Neuronal stem cell (in vitro differentiated cells): ENCODE measurements around the gene KCNH4.

Source experiments
- DNase-seq: peaks from one replicate; pipeline ENCODE4 v3.0.0-alpha.2; 2013; ENCODE audit warnings: low spot score
- H2AFZ ChIP-seq: one replicate; pipeline ENCODE4 v1.6.1; 2013; ENCODE audit warnings: mild to moderate bottlenecking, low read length, inconsistent platforms
- H2AK5ac ChIP-seq: 2 replicates; pipeline ENCODE4 v1.6.1; 2013; ENCODE audit warnings: low read depth, mild to moderate bottlenecking, inconsistent platforms, low read length, moderate library complexity, mixed read lengths
- H2BK120ac ChIP-seq: 2 replicates; pipeline ENCODE4 v1.6.1; 2013; ENCODE audit warnings: low read depth, mild to moderate bottlenecking, inconsistent platforms, low read length, moderate library complexity, mixed read lengths
- H2BK12ac ChIP-seq: one replicate; pipeline ENCODE4 v1.6.1; 2013; ENCODE audit warnings: low read length, inconsistent platforms
- H2BK15ac ChIP-seq: 2 replicates; pipeline ENCODE4 v1.6.1; 2013; ENCODE audit warnings: mild to moderate bottlenecking, low read length, inconsistent platforms, mixed read lengths
- H2BK5ac ChIP-seq: one replicate; pipeline ENCODE4 v1.6.1; 2013; ENCODE audit warnings: inconsistent platforms, mild to moderate bottlenecking, low read length, moderate library complexity
- H3K14ac ChIP-seq: one replicate; pipeline ENCODE4 v1.6.1; 2013; ENCODE audit warnings: low read length, inconsistent platforms
- H3K18ac ChIP-seq: 2 replicates; pipeline ENCODE4 v1.6.1; 2013; ENCODE audit warnings: low read length, inconsistent platforms
- H3K23ac ChIP-seq: 2 replicates; pipeline ENCODE4 v1.6.1; 2013; ENCODE audit warnings: low read depth, mild to moderate bottlenecking, mixed read lengths, low read length, inconsistent platforms; ENCODE audit not compliant: poor library complexity
- H3K27ac ChIP-seq: replicated peaks from 3 replicates; pipeline ENCODE4 v1.5.1; 2013; ENCODE audit warnings: low read length, inconsistent platforms
- H3K27me3 ChIP-seq, 3 experiments: 2 replicates each; pipeline ENCODE4 v1.6.1; 2013; ENCODE audit warnings: low read length in 3 of 3, mild to moderate bottlenecking in 2 of 3, inconsistent platforms in 1 of 3, low read depth in 1 of 3, mixed read lengths in 1 of 3, moderate library complexity in 1 of 3; ENCODE audit not compliant: control insufficient read depth in 3 of 3, insufficient read depth in 3 of 3
- H3K36me3 ChIP-seq, 2 donors: replicated peaks in 1 of 2; 2 replicates each; pipeline ENCODE4 v1.6.1; 2013; ENCODE audit warnings: low read length in 2 of 2; ENCODE audit not compliant: control insufficient read depth in 2 of 2, insufficient read depth in 2 of 2
- H3K4ac ChIP-seq: 2 replicates; pipeline ENCODE4 v1.6.1; 2013; ENCODE audit warnings: inconsistent platforms, mild to moderate bottlenecking, low read length, moderate library complexity
- H3K4me1 ChIP-seq, 2 donors: 1 replicate in 1 of 2; 2 replicates in 1 of 2; pipeline ENCODE4 v1.6.1; 2013; ENCODE audit warnings: low read length in 2 of 2, low read depth in 1 of 2; ENCODE audit not compliant: control insufficient read depth in 2 of 2, insufficient read depth in 1 of 2
- H3K4me2 ChIP-seq: one replicate; pipeline ENCODE4 v1.6.1; 2013; ENCODE audit warnings: mild to moderate bottlenecking, low read length, inconsistent platforms; ENCODE audit not compliant: insufficient read depth, poor library complexity, severe bottlenecking
- H3K4me3 ChIP-seq, 2 donors: 2 replicates each; pipeline ENCODE4 v1.5.1; 2013; ENCODE audit warnings: low read length in 2 of 2, mild to moderate bottlenecking in 2 of 2, inconsistent platforms in 1 of 2, moderate library complexity in 1 of 2
- H3K79me1 ChIP-seq: one replicate; pipeline ENCODE4 v1.6.1; 2013; ENCODE audit warnings: low read depth, mild to moderate bottlenecking, inconsistent platforms, low read length, moderate library complexity
- H3K9ac ChIP-seq: one replicate; pipeline ENCODE4 v1.6.1; 2013; ENCODE audit warnings: mild to moderate bottlenecking, low read depth, low read length, inconsistent platforms; ENCODE audit not compliant: poor library complexity
- H3K9me3 ChIP-seq, 2 donors: replicated peaks in 1 of 2; 2 replicates each; pipeline versions ENCODE3 to v1.6.1; 2013; ENCODE audit warnings: low read length in 2 of 2, mild to moderate bottlenecking in 2 of 2, inconsistent platforms in 1 of 2, low read depth in 1 of 2, mixed read lengths in 1 of 2, moderate library complexity in 1 of 2; ENCODE audit not compliant: control insufficient read depth in 2 of 2, insufficient read depth in 1 of 2
- H4K8ac ChIP-seq: one replicate; pipeline ENCODE4 v1.6.1; 2013; ENCODE audit warnings: low read depth, mild to moderate bottlenecking, inconsistent platforms, low read length, moderate library complexity
- H4K91ac ChIP-seq: one replicate; pipeline ENCODE4 v1.6.1; 2013; ENCODE audit warnings: low read length, low read depth, mild to moderate bottlenecking, inconsistent platforms; ENCODE audit not compliant: poor library complexity
- WGBS, 2 donors: extraction: QIAGEN DNeasy Blood & Tissue Kit; methylation state at CpG; one replicate each; pipeline ENCODE4 v1.1.7; 2013; ENCODE audit warnings: missing lambda C conversion rate in 2 of 2, mixed read lengths in 1 of 2; ENCODE audit not compliant: insufficient read length in 2 of 2, insufficient replicate concordance in 1 of 2; ENCODE audit errors: extremely low coverage in 2 of 2; 5-methylcytosine and 5-hydroxymethylcytosine counted together

Gene KCNH4

DNA sequence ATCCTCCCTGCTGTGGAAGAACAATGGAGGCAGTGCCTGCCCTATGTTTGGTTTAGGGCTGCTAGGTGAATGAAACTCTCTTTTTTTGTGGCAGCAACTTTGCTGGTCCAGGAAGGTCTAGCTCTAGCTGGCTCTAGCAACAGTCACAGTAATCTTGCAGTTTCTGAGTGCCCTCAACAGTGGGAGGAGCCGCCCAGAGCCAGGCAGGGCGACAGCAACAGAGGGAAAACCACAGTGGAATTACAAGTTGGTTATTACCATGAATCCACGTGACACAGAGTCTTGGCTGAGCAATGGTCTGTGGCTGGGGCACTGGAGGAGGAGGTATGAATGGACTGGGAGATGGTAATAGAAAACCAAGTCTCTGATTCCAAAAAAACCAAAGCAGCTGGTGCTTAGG is 48.0 kb downstream of the KCNH4 start:
- Histone ChIP-seq H2BK120ac (no peak overlapping the region), H3K4ac (no peak overlapping the region), H3K9ac (peak overlapping the region; percentile 1), H3K23ac (no peak overlapping the region), H3K4me3 (no peak overlapping the region), H2BK5ac (no peak overlapping the region), H3K4me1 (no peaks in the 10 kb centered on the region), H2BK12ac (no peak overlapping the region), H3K9me3 (no peaks in the 10 kb centered on the region), H3K79me1 (no peaks in the 10 kb centered on the region), H3K4me2 (no peak overlapping the region), H3K14ac (no peak overlapping the region), H3K27me3 (no peaks in the 10 kb centered on the region), H2AFZ (no peak overlapping the region), H3K36me3 (peaks cover 22 to 66% of the 10 kb centered on the region in 2 donors), H2BK15ac (no peak overlapping the region), H2AK5ac (no peak overlapping the region), H4K91ac (no peak overlapping the region), H3K18ac (no peak overlapping the region), H3K27ac (no peak overlapping the region), H4K8ac (no peak overlapping the region)
- WGBS, 2 donors = no CpG with 5 or more reads among the region's 3 CpGs
- DNase-seq = no peak

DNA sequence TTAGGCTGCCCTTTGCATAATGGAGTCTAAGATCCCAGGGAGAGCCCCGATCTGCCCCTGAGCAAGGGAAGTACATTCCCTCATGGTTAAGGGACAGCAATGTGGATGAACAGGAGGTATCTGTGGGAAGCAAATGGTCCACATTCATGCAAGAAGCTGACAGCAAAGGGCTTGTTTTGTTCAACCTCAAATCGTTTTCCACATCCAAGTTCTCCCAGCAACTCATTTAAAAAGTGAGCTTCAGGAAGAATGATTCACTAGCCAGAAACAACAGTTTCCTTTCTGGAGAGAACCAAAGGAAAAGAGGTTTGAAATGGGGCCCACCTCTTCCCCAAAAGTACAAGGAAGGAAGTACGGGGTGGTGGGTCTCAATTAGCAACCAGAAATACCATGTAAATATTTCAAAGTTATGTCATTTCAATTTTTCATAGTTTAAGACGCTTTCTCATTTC is 48.9 kb downstream of the KCNH4 start:
- Histone ChIP-seq H3K27me3 (no peaks in the 10 kb centered on the region), H3K14ac (no peak overlapping the region), H3K4me3 (no peak overlapping the region), H3K9ac (no peak overlapping the region), H2BK12ac (no peak overlapping the region), H3K18ac (no peak overlapping the region), H3K4me2 (no peak overlapping the region), H2BK15ac (no peak overlapping the region), H3K36me3 (peaks cover 22 to 75% of the 10 kb centered on the region in 2 donors), H3K4me1 (no peaks in the 10 kb centered on the region), H3K79me1 (no peaks in the 10 kb centered on the region), H3K9me3 (no peaks in the 10 kb centered on the region), H2AK5ac (no peak overlapping the region), H3K4ac (no peak overlapping the region), H3K23ac (no peak overlapping the region), H4K8ac (no peak overlapping the region), H2BK120ac (no peak overlapping the region), H3K27ac (no peak overlapping the region), H2AFZ (no peak overlapping the region), H2BK5ac (no peak overlapping the region), H4K91ac (no peak overlapping the region)
- WGBS, 2 donors = no CpG with 5 or more reads among the region's 4 CpGs
- DNase-seq = no peak

DNA sequence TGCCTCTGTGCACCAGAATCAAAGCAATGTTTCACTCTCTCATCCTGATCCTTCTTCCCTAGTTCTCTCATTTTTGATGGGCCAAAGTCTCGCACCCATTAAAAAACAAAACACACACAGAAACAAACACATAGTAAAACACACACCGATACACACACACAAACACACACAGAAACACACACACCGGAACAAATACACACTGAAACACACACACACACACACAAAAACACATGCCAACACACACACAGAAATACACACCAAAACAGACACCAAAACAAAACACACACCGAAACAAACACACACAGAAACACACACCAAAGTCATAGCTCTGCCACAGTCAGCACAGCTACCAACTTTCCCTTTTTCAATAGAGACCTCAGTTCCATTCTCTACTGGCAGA is 49.7 kb downstream of the KCNH4 start:
- Histone ChIP-seq H2BK15ac (no peak overlapping the region), H3K4me1 (no peaks in the 10 kb centered on the region), H2BK12ac (no peak overlapping the region), H3K23ac (no peak overlapping the region), H3K14ac (no peak overlapping the region), H3K4me2 (no peak overlapping the region), H3K27ac (no peak overlapping the region), H2BK5ac (no peak overlapping the region), H3K18ac (no peak overlapping the region), H3K27me3 (no peaks in the 10 kb centered on the region), H3K9ac (no peak overlapping the region), H3K9me3 (no peaks in the 10 kb centered on the region), H2AFZ (no peak overlapping the region), H3K4ac (no peak overlapping the region), H3K4me3 (no peak overlapping the region), H3K36me3 (peaks cover 23 to 76% of the 10 kb centered on the region in 2 donors), H2BK120ac (no peak overlapping the region), H4K8ac (no peak overlapping the region), H3K79me1 (no peaks in the 10 kb centered on the region), H2AK5ac (no peak overlapping the region), H4K91ac (no peak overlapping the region)
- DNase-seq = no peak
- 100% methylated on average over 1 of the region's 4 CpGs; no CpG with 5 or more reads in 1 of the 2 donors for WGBS, 2 donors

DNA sequence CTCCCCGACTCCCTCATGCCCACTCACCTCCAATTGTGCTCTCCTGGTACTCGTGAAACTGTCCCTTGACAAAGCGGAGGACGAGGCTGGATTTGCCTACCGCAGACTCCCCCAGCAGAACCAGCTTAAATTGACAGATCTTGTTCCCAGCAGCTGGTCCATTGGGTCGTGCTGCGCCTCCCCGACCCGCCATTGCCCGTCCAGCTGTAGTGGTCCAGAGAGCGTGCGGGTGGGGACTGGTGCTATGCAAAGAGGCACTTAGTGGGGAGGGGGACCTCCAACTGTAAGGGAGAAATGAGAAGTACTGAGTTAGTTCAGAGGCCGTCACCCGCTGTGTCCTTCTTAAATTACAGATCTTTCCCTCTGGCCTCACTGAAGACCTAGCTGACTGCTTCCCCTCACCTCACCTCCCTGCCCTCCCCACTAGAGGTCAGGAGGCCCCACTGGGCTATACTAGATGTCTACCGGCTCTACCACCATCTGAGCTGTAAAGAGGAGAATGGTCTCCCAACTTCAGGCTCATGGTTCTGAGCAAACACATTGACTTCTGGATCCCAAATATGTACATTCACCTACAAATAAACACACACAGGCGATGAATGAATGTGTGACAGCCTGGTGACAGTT is 50.5 kb downstream of the KCNH4 start:
- H3K18ac ChIP-seq = no peak overlapping the region
- H4K91ac ChIP-seq = no peak overlapping the region
- no peak overlapping the region for H3K4me2 ChIP-seq
- H2BK12ac ChIP-seq = no peak overlapping the region
- no CpG with 5 or more reads among the region's 16 CpGs for WGBS, 2 donors
- no peak overlapping the region for H3K23ac ChIP-seq
- H4K8ac ChIP-seq = no peak overlapping the region
- H3K36me3 ChIP-seq = peaks cover 26 to 76% of the 10 kb centered on the region in 2 donors
- no peaks in the 10 kb centered on the region for H3K79me1 ChIP-seq
- H3K9me3 ChIP-seq = no peaks in the 10 kb centered on the region
- no peak overlapping the region for H3K27ac ChIP-seq
- no peak overlapping the region for H3K14ac ChIP-seq
- H2BK5ac ChIP-seq = no peak overlapping the region
- H3K27me3 ChIP-seq = no peaks in the 10 kb centered on the region
- no peak overlapping the region for H2AK5ac ChIP-seq
- no peak overlapping the region for H2BK15ac ChIP-seq
- no peak overlapping the region for H3K9ac ChIP-seq
- H3K4me1 ChIP-seq = no peaks in the 10 kb centered on the region
- no peak overlapping the region for H3K4me3 ChIP-seq
- no peak overlapping the region for H3K4ac ChIP-seq
- H2AFZ ChIP-seq = no peak overlapping the region
- no peak for DNase-seq
- no peak overlapping the region for H2BK120ac ChIP-seq
